NK-92 (cell line): Measurements from ENCODE around the gene MAPK8.

Experiments used
- DNase-seq: peaks from one replicate; lab custom pipeline; 2025; ENCODE audit not compliant: unreplicated experiment; lab: John Stamatoyannopoulos, UW

Gene MAPK8

DNA sequence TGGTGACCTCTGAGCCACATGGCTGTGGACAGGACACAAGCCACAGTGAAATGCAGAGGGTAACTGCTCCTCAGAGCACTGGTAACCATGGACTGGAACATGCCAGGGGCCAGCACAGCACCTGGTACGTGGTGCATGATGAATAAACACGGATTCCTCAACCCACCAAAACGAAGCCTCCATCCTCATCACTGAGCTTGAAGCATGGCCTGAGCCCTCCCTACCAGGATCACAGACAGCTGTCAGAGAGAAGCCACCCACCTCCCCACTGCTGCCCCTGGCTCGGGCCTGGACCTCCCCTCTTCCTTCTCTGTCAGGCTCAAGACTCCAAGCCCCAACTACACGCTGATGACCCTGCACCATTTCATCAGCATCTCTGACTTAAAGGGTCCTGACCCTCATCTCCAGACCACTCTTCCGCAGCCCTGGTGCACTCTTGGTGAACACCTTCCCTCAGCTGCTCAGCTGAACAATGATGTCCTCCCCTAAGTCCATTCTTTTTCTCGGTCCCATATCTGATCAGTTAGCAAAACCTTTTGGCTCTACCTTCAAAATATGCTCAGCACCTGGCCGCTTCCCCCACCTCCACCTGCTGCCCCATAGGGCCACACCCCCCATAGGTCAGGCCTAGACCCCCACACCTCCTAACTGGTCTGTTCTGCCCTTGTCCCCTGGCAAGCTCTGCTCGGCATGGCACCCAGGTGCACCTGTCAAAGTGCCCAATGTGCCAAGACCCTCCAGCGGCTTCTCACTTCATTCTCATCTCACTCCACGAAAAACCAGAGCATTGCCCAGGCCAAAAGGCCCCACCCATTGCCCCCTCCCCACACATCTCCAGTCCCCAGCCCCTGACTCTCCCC lies 141.1 kb downstream of the MAPK8 start:
- DNase-seq: no peak

DNA sequence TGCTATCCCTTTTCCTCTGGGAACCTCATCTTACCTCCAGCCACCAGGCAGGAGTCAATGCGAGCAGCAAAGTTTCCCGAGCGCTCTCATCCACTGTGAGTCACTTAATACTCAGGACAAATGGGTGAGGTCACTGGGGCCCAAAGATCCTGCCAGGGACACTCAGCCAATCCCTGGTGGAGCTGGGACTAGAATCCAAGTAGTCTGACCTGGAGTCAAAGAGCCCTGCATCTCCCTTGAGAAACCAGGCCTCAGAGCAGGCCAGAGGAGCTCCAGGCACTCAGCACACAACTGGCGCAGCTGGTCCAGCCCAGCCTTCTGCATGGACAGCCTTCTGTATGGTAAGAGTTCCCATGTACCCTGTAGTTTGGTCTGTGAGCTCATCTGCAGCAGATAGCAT lies 142.3 kb downstream of the MAPK8 start:
- DNase-seq: no peak

DNA sequence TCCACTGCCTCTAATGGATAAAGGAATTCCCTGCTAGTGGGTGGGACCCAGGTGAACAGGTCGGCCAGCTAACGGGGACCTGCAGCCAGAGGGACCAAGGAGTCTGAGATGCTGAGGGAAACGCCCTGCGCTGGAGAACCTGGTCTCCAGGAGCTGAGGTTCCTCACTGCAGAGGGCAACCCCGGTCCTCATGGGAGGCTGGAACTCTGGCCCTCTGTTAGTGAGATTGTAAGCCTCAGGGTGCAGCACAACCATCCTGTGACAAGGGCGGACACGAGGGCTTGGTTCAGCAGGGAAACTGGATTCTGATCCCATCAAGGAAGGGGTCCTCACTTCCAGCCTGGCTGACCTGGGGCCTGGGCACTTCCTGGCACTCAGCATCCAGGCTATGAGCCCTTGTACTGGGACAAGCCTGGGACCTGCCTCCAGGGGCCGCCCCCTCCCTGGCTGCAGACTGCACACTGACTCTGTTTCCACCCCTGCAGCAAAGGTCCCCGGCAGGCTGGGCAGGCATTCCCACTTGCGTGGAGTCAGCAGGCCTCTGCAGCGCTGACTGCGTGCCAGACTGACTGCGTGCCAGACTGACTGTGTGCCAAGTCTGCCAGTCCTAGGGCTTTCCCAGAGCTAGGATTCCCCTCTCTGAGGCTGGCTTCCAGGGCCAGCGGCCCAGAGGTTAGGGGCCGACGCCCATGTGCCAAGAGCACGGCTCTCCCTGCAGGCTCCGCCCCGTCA lies 143.2 kb downstream of the MAPK8 start:
- no peak for DNase-seq

GRCh38 chr10:48450233-48450740 lies 143.8 kb downstream of the MAPK8 start:
- DNase-seq: no peak

GRCh38 chr10:48450741-48451466 lies 144.4 kb downstream of the MAPK8 start:
- DNase-seq: no peak

- no peak for DNase-seq
Measured at GRCh38 chr10:48451969-48452878, 145.7 kb downstream of the MAPK8 start.

GRCh38 chr10:48452879-48453412 lies 146.5 kb downstream of the MAPK8 start:
- DNase-seq: no peak

GRCh38 chr10:48453451-48454301 lies 147.2 kb downstream of the MAPK8 start:
- DNase-seq: no peak

DNA sequence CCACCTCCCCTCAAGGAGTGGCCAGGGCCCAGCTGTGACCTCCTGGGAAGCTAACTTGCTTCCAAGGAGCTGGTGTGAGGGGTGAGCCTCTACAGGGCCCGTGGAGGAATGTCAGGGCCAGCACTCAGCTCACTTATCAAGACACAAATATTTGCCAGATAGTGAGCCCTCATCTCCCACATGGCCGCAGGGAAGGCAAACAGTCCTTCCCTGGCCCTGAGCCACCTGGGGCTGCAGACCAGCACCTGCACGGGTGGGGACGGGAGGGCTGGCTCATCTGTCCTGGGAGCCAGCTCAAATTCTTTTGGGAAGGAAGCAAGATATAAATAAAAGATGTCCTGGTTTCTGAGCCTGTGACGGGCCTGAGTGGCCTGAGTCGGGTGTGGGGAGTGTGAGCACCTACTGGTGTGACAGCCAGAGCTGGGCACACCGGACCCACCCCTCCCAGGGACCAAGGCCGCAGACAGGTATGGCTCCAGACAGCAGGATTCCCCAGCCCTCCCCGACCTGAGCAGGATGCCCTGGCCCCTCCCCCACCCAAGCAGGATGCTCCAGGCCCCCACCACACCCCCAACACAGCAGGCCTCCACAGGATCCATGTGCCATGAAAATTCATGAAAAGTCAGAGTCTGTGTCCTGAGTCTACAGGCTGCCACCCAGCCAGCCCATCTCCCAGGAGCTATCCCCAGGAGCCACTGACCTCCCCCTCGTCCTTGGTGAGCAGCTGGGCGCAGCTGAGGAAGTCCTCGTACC lies 148.0 kb downstream of the MAPK8 start:
- no peak for DNase-seq

DNA sequence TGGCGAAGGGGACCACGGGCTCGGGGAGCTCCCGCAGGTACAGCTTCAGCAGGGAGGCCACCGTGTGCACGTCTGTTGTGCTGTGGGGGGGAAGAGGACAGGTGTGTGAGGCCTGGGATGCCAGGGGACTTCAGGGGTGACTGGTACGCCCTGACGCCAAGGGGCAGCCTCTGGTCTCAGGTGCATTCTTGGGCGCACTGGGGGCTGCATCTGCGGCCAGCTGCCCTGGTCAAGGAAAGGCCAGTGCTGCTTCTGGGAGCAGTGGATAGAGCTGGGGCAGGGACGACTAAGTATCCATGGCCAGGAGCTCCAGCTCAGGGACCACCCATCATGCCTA lies 148.5 kb downstream of the MAPK8 start:
- no peak for DNase-seq

GRCh38 chr10:48455392-48456151 lies 149.1 kb downstream of the MAPK8 start:
- no peak for DNase-seq

- DNase-seq: no peak
Measured at GRCh38 chr10:48456361-48456804, 149.9 kb downstream of the MAPK8 start.

DNA sequence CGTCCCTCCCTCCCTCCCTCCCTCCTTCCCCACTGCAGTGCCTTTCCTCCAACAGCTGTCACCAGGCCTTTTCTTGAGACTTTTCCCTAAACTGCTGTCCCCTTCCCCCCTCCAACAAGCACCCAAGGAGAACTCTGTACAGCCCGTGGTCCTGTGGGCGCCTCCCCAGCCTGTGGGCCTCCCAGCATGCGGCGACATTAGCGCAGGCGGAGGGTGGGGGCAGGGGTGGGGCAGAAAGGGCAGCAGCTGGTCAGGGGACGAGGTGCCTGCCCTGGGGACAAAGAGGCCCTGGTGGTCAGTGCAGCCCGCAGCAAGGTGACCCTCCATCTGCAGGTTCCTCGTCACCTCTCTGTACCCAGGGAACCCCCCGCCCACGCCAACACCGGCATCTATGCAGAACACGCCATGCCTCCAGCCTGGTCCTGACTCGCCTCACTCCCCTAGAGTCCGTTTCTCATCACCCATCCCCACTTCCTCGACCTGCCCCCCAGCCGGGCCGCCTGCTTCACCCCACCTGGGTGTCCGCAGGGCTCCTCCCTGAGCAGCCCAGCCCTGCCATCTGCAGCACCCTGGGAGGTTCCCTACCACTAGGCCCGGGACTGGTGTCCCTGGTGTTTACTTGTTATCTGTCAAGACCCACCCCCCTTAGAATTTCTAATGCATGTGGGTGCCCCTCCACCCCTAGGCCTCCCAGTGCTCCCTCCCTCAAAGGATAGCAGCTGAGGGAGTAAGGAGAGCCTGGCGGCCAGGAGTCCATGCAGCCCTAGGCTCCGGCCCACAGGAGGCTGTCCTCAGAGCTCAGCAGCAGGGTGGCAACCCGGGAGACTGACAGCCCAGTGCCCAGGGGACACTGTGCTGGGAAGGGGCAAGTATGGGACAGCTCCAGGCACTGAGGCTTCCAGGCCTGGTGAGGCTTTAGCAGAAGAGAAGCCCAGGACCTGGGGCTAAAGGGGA lies 150.6 kb downstream of the MAPK8 start:
- DNase-seq: no peak

GRCh38 chr10:48457949-48458661 lies 151.6 kb downstream of the MAPK8 start:
- no peak for DNase-seq

- DNase-seq: no peak
Measured at GRCh38 chr10:48458662-48459048, 152.2 kb downstream of the MAPK8 start.
